IMR-90 (cell line): ENCODE measurements around the gene RPS26.

Experiments used
- CEBPB ChIP-seq: IDR thresholded peaks from 2 replicates; pipeline ENCODE4 v1.6.1; 2012; ENCODE audit warnings: low read depth, low read length, improper control_type of control experiment
- CHD1 ChIP-seq: IDR thresholded peaks from 2 replicates; pipeline ENCODE4 v1.6.1; 2012; ENCODE audit warnings: low read depth, low read length, improper control_type of control experiment
- MAZ ChIP-seq: IDR thresholded peaks from 2 replicates; pipeline ENCODE4 v1.6.1; 2012; ENCODE audit warnings: low read depth, mild to moderate bottlenecking, low read length, improper control_type of control experiment, moderate library complexity, borderline replicate concordance
- POLR2A ChIP-seq: IDR thresholded peaks from 2 replicates; pipeline ENCODE4 v1.6.1; 2012; ENCODE audit warnings: mild to moderate bottlenecking, low read depth, low read length
- RFX5 ChIP-seq: IDR thresholded peaks from 2 replicates; pipeline ENCODE4 v1.8.0; 2012; ENCODE audit warnings: low read depth, mild to moderate bottlenecking, low read length, moderate library complexity
- TF ChIP-seq, protein P1 (sequence below): conservative IDR thresholded peaks from 2 replicates; pipeline ENCODE4 v1.5.1; 2012; ENCODE audit warnings: mild to moderate bottlenecking, low read depth, low read length, improper control_type of control experiment

DNA sequence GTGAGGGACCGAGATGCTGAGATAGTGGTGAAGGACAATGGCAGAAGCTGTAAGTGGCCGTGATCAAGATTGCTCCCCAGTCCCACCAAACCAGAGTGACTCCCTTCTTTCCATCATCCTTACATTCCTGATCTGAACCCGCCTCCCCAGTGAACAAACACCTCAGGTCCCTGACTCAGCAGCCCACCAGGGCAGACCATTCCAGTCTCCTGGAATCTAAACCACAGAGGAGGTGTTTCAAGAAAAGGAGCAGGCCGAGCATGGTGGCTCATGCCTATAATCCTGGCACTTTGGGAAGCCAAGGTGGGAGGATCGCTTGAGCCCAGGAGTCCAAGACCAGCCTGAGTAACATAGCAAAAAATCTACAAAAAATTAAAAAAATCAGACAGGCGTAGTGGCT lies 44.9 kb downstream of the RPS26 start:
- no peak for TF ChIP-seq POLR2A
- TF ChIP-seq, protein P1, sequence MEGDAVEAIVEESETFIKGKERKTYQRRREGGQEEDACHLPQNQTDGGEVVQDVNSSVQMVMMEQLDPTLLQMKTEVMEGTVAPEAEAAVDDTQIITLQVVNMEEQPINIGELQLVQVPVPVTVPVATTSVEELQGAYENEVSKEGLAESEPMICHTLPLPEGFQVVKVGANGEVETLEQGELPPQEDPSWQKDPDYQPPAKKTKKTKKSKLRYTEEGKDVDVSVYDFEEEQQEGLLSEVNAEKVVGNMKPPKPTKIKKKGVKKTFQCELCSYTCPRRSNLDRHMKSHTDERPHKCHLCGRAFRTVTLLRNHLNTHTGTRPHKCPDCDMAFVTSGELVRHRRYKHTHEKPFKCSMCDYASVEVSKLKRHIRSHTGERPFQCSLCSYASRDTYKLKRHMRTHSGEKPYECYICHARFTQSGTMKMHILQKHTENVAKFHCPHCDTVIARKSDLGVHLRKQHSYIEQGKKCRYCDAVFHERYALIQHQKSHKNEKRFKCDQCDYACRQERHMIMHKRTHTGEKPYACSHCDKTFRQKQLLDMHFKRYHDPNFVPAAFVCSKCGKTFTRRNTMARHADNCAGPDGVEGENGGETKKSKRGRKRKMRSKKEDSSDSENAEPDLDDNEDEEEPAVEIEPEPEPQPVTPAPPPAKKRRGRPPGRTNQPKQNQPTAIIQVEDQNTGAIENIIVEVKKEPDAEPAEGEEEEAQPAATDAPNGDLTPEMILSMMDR, result no peak
- TF ChIP-seq CHD1, result no peak
- TF ChIP-seq RFX5, result no peak
- TF ChIP-seq CEBPB, result no peak
- TF ChIP-seq MAZ, result no peak
